ENCODE measurements around the gene ECT2.
"Not testable (repeated sequence)": the region's sequence is repeated elsewhere in the genome, so short reads cannot be mapped to it uniquely, and the experiment has no call there.

- not testable (repeated sequence) for TF ChIP-seq CTCF (conservative IDR thresholded peaks at IDR 0.05; ENCODE audit: low read depth, low read length); EZH2 (IDR thresholded peaks at IDR 0.05; ENCODE audit: low read length, unreplicated experiment)
Measured at GRCh38 chr3:172760416-172760815, 9.9 kb downstream of the ECT2 start.

Data from PC-3 (cell line).